GM12878 (cell line): ENCODE measurements around the gene NCBP2. TPM values are rescaled to one million over a fixed set of nuclear protein-coding genes. Genes with fewer than 3 reads are reported as not detected.

Experiments
- BRCA1 ChIP-seq: IDR thresholded peaks from 2 replicates; pipeline ENCODE4 v1.6.1; 2011; ENCODE audit warnings: low read depth, low read length, improper control_type of control experiment
- CREM ChIP-seq: IDR thresholded peaks from 2 replicates; pipeline ENCODE4 v1.6.1; 2014; ENCODE audit warnings: antibody characterized with exemption, low read depth
- EGR1 ChIP-seq, 2 experiments: IDR thresholded peaks; 1 replicate in 1 of 2; 2 replicates in 1 of 2; pipeline ENCODE4 v1.6.1; 2011 to 2012; ENCODE audit warnings: low read depth in 2 of 2, low read length in 2 of 2, borderline replicate concordance in 1 of 2, mild to moderate bottlenecking in 1 of 2, moderate library complexity in 1 of 2
- HDAC6 ChIP-seq: fragments of 200-600 bp; sonication (generic); IDR thresholded peaks from one replicate; pipeline ENCODE4 v1.8.0; 2017; ENCODE audit warnings: antibody characterized with exemption; ENCODE audit not compliant: unreplicated experiment
- LARP7 ChIP-seq: fragments of 450-650 bp; IDR thresholded peaks from 2 replicates; pipeline ENCODE4 v1.6.1; 2017; ENCODE audit warnings: mild to moderate bottlenecking
- POLR2AphosphoS5 ChIP-seq: IDR thresholded peaks from 2 replicates; pipeline ENCODE4 v1.6.1; 2011; ENCODE audit warnings: mild to moderate bottlenecking, low read length, inconsistent platforms
- RUNX3 ChIP-seq: IDR thresholded peaks from 2 replicates; pipeline ENCODE4 v1.6.1; 2012; ENCODE audit warnings: low read length, inconsistent platforms
- SP1 ChIP-seq: IDR thresholded peaks from one replicate; pipeline ENCODE4 v1.6.1; 2011; ENCODE audit warnings: low read depth, low read length
- ZNF207 ChIP-seq: fragments of 450-650 bp; IDR thresholded peaks from 2 replicates; pipeline ENCODE4 v1.6.1; 2014; ENCODE audit warnings: antibody characterized with exemption, mild to moderate bottlenecking, borderline replicate concordance
- polyA plus RNA-seq, 11 experiments: library from polyadenylated mRNA; depleted of rRNA in 4 of 11; unstranded in 6 of 11; stranded (reverse) in 5 of 11; fragments of >200 nt; fragmentation: Nextera tagmentation in 4 of 11; fragmentation: Illumina TruSeq in 1 of 11; extraction: Ambion mirVana in 4 of 11; extraction: Trizol in 1 of 11; gene quantifications; 1 replicate in 1 of 11; 2 replicates in 10 of 11; pipeline versions ENCODE4 v1.2.1 to v1.2.3, GENCODE V29; 2011 to 2016; ENCODE audit warnings: inconsistent platforms in 2 of 11, missing spikeins in 2 of 11, low read depth in 1 of 11
- total RNA-seq, 4 experiments: library from RNA; depleted of rRNA in 3 of 4; stranded (reverse); fragments of >200 nt in 3 of 4; fragmentation: Illumina TruSeq in 1 of 4; extraction: Trizol in 1 of 4; gene quantifications; 2 replicates each; pipeline versions ENCODE4 v1.2.1 to v1.2.3, GENCODE V29; 2013 to 2021
- TF ChIP-seq, protein P1 (sequence below): IDR thresholded peaks from 2 replicates; pipeline ENCODE4 v1.6.1; 2012; ENCODE audit warnings: low read depth, low read length, improper control_type of control experiment
- TF ChIP-seq, protein P2 (sequence below): IDR thresholded peaks from 2 replicates; pipeline ENCODE4 v1.6.1; 2012; ENCODE audit warnings: mild to moderate bottlenecking, low read depth, low read length
- TF ChIP-seq, protein P3 (sequence below): IDR thresholded peaks from 2 replicates; pipeline ENCODE4 v1.6.1; 2011; ENCODE audit warnings: mild to moderate bottlenecking, low read depth, low read length, moderate library complexity; ENCODE audit not compliant: insufficient replicate concordance

Gene NCBP2
- total and polyA plus RNA-seq, 10 of the 15 experiments (the other 5 are each of a cell fraction or from before 2014, with no cell fraction given): 59.6 to 136 (median 96.4) TPM

DNA sequence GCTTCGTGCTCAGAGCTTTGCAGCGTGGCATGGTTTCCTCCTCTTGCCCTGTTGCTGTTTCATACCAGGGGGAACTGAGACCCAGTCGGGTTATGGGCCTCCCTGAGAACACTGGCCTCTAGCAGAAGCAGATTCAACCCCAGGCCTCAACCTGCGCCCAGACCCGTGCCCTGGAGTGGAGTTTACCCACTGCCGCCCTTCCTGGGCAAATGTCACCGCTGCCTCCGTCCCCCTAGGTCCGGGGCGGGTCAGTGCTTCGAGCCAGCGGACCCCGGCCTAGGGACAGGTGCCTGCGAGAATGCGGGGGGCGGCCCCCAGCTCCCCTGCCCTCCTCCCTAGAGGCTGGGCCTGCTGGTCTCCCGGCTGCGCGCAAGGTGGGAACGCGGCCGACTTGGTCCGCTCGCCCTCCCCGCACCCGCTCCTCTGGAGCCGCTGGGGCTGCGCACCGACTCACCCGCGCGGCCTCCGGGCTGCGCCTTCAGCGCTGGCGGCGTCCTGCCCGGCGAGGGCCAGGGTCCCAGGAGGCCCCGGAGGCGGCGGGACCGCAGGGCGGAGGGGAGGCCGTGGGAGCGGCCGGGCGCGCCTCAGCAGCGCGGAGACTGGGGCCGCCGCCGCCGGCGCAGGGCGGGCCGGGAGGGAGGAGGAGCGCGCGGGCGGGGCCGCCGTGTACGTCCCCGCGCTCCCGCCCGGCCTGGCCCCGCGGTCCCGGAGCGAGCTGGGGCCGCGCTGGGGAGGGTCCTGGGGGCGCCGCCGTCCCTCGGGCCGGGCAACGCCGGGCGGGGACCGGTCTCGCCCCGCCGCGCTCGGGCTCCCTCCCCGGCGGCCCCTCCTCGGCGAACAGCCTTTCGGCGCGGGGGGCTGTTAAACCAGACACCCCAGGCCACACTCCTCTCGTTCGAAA lies 26.2 kb upstream of the NCBP2 start, which contains the start of gene PIGZ (continued):
- TF ChIP-seq EGR1 (IDR thresholded peaks at IDR 0.05; ENCODE audit: borderline replicate concordance in 1 of 2, low read depth in 2 of 2, low read length in 2 of 2) (peak in 1 of 2 experiments; percentile 34; a peak in 1 of 3 replicates), BRCA1 (no peak), ZNF207 (peak; percentile 30; the same call in 1 of the 2 replicates), HDAC6 (peak; percentile 42), RUNX3 (no peak), LARP7 (peak; percentile 46), SP1 (no peak), CREM (no peak), POLR2AphosphoS5 (no peak)
- TF ChIP-seq, protein P1, sequence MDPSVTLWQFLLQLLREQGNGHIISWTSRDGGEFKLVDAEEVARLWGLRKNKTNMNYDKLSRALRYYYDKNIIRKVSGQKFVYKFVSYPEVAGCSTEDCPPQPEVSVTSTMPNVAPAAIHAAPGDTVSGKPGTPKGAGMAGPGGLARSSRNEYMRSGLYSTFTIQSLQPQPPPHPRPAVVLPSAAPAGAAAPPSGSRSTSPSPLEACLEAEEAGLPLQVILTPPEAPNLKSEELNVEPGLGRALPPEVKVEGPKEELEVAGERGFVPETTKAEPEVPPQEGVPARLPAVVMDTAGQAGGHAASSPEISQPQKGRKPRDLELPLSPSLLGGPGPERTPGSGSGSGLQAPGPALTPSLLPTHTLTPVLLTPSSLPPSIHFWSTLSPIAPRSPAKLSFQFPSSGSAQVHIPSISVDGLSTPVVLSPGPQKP: no peak
- TF ChIP-seq, protein P2, sequence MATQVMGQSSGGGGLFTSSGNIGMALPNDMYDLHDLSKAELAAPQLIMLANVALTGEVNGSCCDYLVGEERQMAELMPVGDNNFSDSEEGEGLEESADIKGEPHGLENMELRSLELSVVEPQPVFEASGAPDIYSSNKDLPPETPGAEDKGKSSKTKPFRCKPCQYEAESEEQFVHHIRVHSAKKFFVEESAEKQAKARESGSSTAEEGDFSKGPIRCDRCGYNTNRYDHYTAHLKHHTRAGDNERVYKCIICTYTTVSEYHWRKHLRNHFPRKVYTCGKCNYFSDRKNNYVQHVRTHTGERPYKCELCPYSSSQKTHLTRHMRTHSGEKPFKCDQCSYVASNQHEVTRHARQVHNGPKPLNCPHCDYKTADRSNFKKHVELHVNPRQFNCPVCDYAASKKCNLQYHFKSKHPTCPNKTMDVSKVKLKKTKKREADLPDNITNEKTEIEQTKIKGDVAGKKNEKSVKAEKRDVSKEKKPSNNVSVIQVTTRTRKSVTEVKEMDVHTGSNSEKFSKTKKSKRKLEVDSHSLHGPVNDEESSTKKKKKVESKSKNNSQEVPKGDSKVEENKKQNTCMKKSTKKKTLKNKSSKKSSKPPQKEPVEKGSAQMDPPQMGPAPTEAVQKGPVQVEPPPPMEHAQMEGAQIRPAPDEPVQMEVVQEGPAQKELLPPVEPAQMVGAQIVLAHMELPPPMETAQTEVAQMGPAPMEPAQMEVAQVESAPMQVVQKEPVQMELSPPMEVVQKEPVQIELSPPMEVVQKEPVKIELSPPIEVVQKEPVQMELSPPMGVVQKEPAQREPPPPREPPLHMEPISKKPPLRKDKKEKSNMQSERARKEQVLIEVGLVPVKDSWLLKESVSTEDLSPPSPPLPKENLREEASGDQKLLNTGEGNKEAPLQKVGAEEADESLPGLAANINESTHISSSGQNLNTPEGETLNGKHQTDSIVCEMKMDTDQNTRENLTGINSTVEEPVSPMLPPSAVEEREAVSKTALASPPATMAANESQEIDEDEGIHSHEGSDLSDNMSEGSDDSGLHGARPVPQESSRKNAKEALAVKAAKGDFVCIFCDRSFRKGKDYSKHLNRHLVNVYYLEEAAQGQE: no peak
- TF ChIP-seq, protein P3, sequence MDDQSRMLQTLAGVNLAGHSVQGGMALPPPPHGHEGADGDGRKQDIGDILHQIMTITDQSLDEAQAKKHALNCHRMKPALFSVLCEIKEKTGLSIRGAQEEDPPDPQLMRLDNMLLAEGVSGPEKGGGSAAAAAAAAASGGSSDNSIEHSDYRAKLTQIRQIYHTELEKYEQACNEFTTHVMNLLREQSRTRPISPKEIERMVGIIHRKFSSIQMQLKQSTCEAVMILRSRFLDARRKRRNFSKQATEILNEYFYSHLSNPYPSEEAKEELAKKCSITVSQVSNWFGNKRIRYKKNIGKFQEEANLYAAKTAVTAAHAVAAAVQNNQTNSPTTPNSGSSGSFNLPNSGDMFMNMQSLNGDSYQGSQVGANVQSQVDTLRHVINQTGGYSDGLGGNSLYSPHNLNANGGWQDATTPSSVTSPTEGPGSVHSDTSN: no peak
